Endothelial cell of umbilical vein (primary cell): ENCODE measurements around the gene USP31. TPM values are rescaled to one million over a fixed set of nuclear protein-coding genes. Genes with fewer than 3 reads are reported as not detected.

ENCODE experiments used
- BruUV-seq: library from RNA; stranded (reverse); fragments of 400-500 nt; replicated peaks from 2 replicates; lab custom pipeline; 2021; lab: Mats Ljungman, UMichigan
- CTCF ChIA-PET: fragments of 300-600, 350-600 bp; sonication (Branson Sonifier 250); formaldehyde crosslinking; loops from one replicate; lab custom pipeline; 2021; ENCODE audit warnings: antibody characterized with exemption, inconsistent platforms; lab: Charles Lee
- POLR2A ChIA-PET: fragments of 300-600, 350-600 bp; sonication (Branson Sonifier 250); formaldehyde crosslinking; loops from one replicate; lab custom pipeline; 2021; ENCODE audit warnings: antibody characterized with exemption, inconsistent platforms; lab: Charles Lee
- DNase-seq: peaks from one replicate; pipeline ENCODE4 v3.0.0-alpha.2; 2011; ENCODE audit warnings: low read depth, low spot score
- FAIRE-seq: peaks from 2 replicates; lab custom pipeline; 2011; peaks lifted over from hg19 to GRCh38; lab: Jason Lieb, UNC
- H2AFZ ChIP-seq: 2 replicates; pipeline ENCODE4 v1.6.0; 2012; ENCODE audit warnings: low read depth, low read length, control low read depth, inconsistent platforms
- H3K27ac ChIP-seq: 2 replicates; pipeline ENCODE4 v1.5.1; 2011; ENCODE audit warnings: low read depth, mild to moderate bottlenecking, control low read depth, low read length, moderate library complexity; ENCODE audit not compliant: insufficient read depth
- H3K27me3 ChIP-seq, 2 experiments: 2 replicates each; pipeline versions ENCODE4 v1.6.0 to v1.6.1; 2011; ENCODE audit warnings: low read length in 2 of 2, mixed read lengths in 1 of 2; ENCODE audit not compliant: control insufficient read depth in 2 of 2, insufficient read depth in 2 of 2
- H3K36me3 ChIP-seq, 2 experiments: 2 replicates in 1 of 2; 3 replicates in 1 of 2; pipeline ENCODE4 v1.5.1; 2011; ENCODE audit warnings: low read length in 2 of 2, mild to moderate bottlenecking in 1 of 2, moderate library complexity in 1 of 2; ENCODE audit not compliant: control insufficient read depth in 2 of 2, insufficient read depth in 2 of 2; ENCODE audit errors: extremely low read depth in 1 of 2
- H3K4me1 ChIP-seq: 3 replicates; pipeline ENCODE4 v1.5.1; 2011; ENCODE audit warnings: mild to moderate bottlenecking, low read length; ENCODE audit not compliant: control insufficient read depth, insufficient read depth; ENCODE audit errors: extremely low read depth
- H3K4me2 ChIP-seq: 2 replicates; pipeline ENCODE4 v1.6.1; 2011; ENCODE audit warnings: low read length, control low read depth, mixed read lengths; ENCODE audit not compliant: insufficient read depth
- H3K4me3 ChIP-seq, 3 experiments: fragments of 200-600 bp in 1 of 3; sonication (generic), shearing (Covaris generic) in 1 of 3; replicated peaks in 1 of 3; 2 replicates each; pipeline ENCODE4 v1.5.1; 2011 to 2016; ENCODE audit warnings: control low read depth in 3 of 3, low read length in 3 of 3, mild to moderate bottlenecking in 2 of 3, inconsistent platforms in 1 of 3, low read depth in 1 of 3, moderate library complexity in 1 of 3; ENCODE audit not compliant: insufficient read depth in 1 of 3
- H3K79me2 ChIP-seq: 2 replicates; pipeline ENCODE4 v1.6.0; 2012; ENCODE audit warnings: low read length, inconsistent platforms; ENCODE audit not compliant: control insufficient read depth, insufficient read depth
- H3K9ac ChIP-seq: replicated peaks from 2 replicates; pipeline ENCODE3; 2011; ENCODE audit warnings: low read length, control low read depth; ENCODE audit not compliant: insufficient read depth; ENCODE audit errors: extremely low read depth
- H3K9me1 ChIP-seq: replicated peaks from 3 replicates; pipeline ENCODE4 v1.6.0; 2011; ENCODE audit warnings: mild to moderate bottlenecking, low read length; ENCODE audit not compliant: control insufficient read depth, insufficient read depth; ENCODE audit errors: extremely low read depth
- H3K9me3 ChIP-seq: replicated peaks from 2 replicates; pipeline ENCODE4 v1.5.1; 2012; ENCODE audit warnings: low read length, inconsistent platforms; ENCODE audit not compliant: control insufficient read depth, insufficient read depth
- H4K20me1 ChIP-seq: replicated peaks from 2 replicates; pipeline ENCODE3; 2011; ENCODE audit warnings: mild to moderate bottlenecking, low read length; ENCODE audit not compliant: control insufficient read depth, insufficient read depth; ENCODE audit errors: extremely low read depth
- EZH2 ChIP-seq: IDR thresholded peaks from 2 replicates; pipeline ENCODE4 v1.6.1; 2012; ENCODE audit warnings: borderline replicate concordance, low read depth, mild to moderate bottlenecking, moderate library complexity, low read length, inconsistent platforms; ENCODE audit not compliant: severe bottlenecking
- FOS ChIP-seq: IDR thresholded peaks from 2 replicates; pipeline ENCODE4 v1.6.1; 2011; ENCODE audit warnings: mild to moderate bottlenecking, low read length, moderate library complexity, borderline replicate concordance; ENCODE audit not compliant: insufficient read depth
- GATA2 ChIP-seq: IDR thresholded peaks from 2 replicates; pipeline ENCODE4 v1.7.0; 2011; ENCODE audit warnings: low read depth, mild to moderate bottlenecking, moderate library complexity, mixed read lengths, low read length; ENCODE audit not compliant: insufficient read length, insufficient read depth
- JUN ChIP-seq: IDR thresholded peaks from 2 replicates; pipeline ENCODE4 v1.6.1; 2011; ENCODE audit warnings: borderline replicate concordance, low read depth; ENCODE audit not compliant: insufficient read length, insufficient read depth
- MYC ChIP-seq: IDR thresholded peaks from one replicate; pipeline ENCODE4 v1.6.1; 2011; ENCODE audit warnings: mild to moderate bottlenecking, low read depth, low read length
- POLR2A ChIP-seq: IDR thresholded peaks from 2 replicates; pipeline ENCODE4 v1.6.1; 2012; ENCODE audit warnings: low read depth, mild to moderate bottlenecking, control low read depth, low read length
- POLR2AphosphoS5 ChIP-seq: IDR thresholded peaks from 2 replicates; pipeline ENCODE4 v1.6.1; 2012; ENCODE audit warnings: low read depth, mild to moderate bottlenecking, control low read depth, low read length, moderate library complexity; ENCODE audit not compliant: insufficient read depth
- dilution Hi-C: fragments of 300-500 bp; cut with MboI; formaldehyde crosslinking; loops from one replicate; pipeline ENCODE4 v1.15.0; 2019; ENCODE audit warnings: low sequenced_read_pairs; ENCODE audit not compliant: extremely low pct_ligation_motif_present
- intact Hi-C: fragments of 100-400 bp; cut with micrococcal nuclease; formaldehyde crosslinking; loops from one replicate; pipeline ENCODE4 v1.10.0; 2022
- polyA plus RNA-seq, 4 experiments: library from polyadenylated mRNA; depleted of rRNA in 3 of 4; stranded (reverse) in 3 of 4; unstranded in 1 of 4; fragments of >200 nt; gene quantifications; 2 replicates each; pipeline versions ENCODE4 v1.2.1 to v1.2.3, GENCODE V29; 2011 to 2012; ENCODE audit warnings: missing spikeins in 1 of 4
- total RNA-seq: library from RNA; stranded (reverse); gene quantifications from 2 replicates; pipeline ENCODE4 v1.2.3, GENCODE V29; 2021
- TF ChIP-seq, protein P1 (sequence below): IDR thresholded peaks from 2 replicates; pipeline ENCODE4 v1.6.1; 2011; ENCODE audit not compliant: insufficient read depth, insufficient read length
- TF ChIP-seq, protein P2 (sequence below), 2 donors: IDR thresholded peaks; 1 replicate in 1 of 2; 2 replicates in 1 of 2; pipeline ENCODE4 v1.5.1; 2011; ENCODE audit warnings: low read length in 2 of 2, mild to moderate bottlenecking in 2 of 2, moderate library complexity in 2 of 2, control low read depth in 1 of 2, inconsistent platforms in 1 of 2, low read depth in 1 of 2; ENCODE audit not compliant: insufficient read depth in 1 of 2; ENCODE audit errors: extremely low read depth in 1 of 2

The USP31 gene
- total and polyA plus RNA-seq, 2 donors (not counting 3 experiments of a cell fraction or from before 2014, with no cell fraction given), result 14.5 to 42.4 TPM

DNA sequence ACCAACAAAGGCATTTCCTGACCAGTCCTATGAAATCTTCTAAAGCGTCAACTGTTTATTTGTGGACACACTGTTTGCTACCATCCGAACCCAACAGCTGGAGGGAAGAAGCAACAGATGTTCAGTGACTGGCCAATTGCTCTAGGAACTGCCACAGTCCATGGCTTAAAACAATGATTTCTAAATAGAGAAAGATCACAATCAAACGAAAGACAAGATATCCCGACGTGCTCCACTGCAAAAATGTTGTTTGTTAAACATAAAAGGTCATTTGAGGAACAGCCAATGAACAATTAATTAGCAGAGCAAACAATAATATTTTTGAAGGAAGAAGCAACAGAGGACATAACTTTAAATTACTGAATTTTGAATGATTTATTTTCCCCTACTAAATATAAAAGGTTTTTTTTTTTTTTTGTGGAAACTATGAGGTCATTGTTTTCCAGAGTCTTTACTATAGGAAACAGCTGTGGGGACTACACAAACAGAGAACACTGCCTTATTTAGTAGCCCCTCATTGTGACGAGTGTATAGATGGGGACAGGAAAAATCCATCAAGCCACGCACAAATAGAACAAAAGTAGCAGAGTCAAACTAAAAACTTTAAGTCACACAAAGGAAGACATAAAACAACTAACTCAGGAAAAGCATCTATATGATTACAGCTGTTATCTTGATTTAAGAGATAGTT, 17.2 kb downstream of the USP31 start:
- H2AFZ ChIP-seq, result no peak overlapping the region
- no peak for TF ChIP-seq FOS
- TF ChIP-seq GATA2, result peak; percentile 49
- TF ChIP-seq, protein P1, sequence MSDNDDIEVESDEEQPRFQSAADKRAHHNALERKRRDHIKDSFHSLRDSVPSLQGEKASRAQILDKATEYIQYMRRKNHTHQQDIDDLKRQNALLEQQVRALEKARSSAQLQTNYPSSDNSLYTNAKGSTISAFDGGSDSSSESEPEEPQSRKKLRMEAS, result no peak
- TF ChIP-seq JUN, result peak; percentile 87
- TF ChIP-seq POLR2A, result peak; percentile 31
- POLR2A ChIA-PET, result no interaction called here

DNA sequence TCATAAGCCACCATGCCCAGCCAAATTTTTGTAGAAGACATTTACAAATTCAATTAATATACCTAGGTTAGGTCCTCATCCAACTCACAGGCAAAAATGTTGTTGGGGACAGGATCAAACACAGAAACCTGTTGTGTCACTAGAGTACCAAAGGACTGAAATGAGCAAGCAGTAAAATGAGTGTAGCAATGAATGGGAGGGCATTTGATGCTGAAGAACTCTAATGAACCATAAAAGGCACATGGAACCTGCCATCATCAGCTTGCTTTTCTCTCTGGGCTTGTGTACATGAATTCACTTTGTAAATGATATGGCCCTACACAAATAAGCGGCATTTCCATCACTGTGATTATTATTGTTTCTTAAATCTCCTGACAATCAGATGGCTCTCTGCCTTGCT, 17.8 kb downstream of the USP31 start:
- TF ChIP-seq GATA2 (no peak), FOS (no peak), MYC (no peak), JUN (no peak), POLR2A (no peak), EZH2 (no peak), POLR2AphosphoS5 (no peak)
- TF ChIP-seq, protein P2, sequence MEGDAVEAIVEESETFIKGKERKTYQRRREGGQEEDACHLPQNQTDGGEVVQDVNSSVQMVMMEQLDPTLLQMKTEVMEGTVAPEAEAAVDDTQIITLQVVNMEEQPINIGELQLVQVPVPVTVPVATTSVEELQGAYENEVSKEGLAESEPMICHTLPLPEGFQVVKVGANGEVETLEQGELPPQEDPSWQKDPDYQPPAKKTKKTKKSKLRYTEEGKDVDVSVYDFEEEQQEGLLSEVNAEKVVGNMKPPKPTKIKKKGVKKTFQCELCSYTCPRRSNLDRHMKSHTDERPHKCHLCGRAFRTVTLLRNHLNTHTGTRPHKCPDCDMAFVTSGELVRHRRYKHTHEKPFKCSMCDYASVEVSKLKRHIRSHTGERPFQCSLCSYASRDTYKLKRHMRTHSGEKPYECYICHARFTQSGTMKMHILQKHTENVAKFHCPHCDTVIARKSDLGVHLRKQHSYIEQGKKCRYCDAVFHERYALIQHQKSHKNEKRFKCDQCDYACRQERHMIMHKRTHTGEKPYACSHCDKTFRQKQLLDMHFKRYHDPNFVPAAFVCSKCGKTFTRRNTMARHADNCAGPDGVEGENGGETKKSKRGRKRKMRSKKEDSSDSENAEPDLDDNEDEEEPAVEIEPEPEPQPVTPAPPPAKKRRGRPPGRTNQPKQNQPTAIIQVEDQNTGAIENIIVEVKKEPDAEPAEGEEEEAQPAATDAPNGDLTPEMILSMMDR (IDR thresholded peaks at IDR 0.05; ENCODE audit: extremely low read depth in 1 of 2, insufficient read depth in 1 of 2, low read depth in 1 of 2, low read length in 2 of 2), result no peak
- TF ChIP-seq, protein P1, result no peak
- intact Hi-C loops, result loop anchor here (5.0 kb wide), 1 partner anchor 939 kb away; no protein-coding TSS in a partner anchor
- H4K20me1 ChIP-seq, result no peaks in the 10 kb centered on the region
- H3K79me2 ChIP-seq, result peaks cover 61% of the 10 kb centered on the region
- H3K27ac ChIP-seq, result peak overlapping the region; percentile 97
- FAIRE-seq (no peak), DNase-seq (no peak)
- peak overlapping the region; percentile 86 for H3K9ac ChIP-seq
- H3K4me2 ChIP-seq, result peak overlapping the region; percentile 84
- no peaks in the 10 kb centered on the region for H3K9me3 ChIP-seq
- H3K27me3 ChIP-seq, result no peaks in the 10 kb centered on the region
- BruUV-seq, result TSS peak; percentile 37
- POLR2A ChIA-PET, result no interaction called here
- CTCF ChIA-PET, result interaction anchor here (1.0 to 1.7 kb wide), 2 partner anchors 9 to 70 kb away, joined by 3 to 4 read pairs; no protein-coding TSS in a partner anchor
- no peak overlapping the region for H2AFZ ChIP-seq
- H3K4me1 ChIP-seq, result peaks cover 45% of the 10 kb centered on the region
- H3K4me3 ChIP-seq, result peak overlapping the region in 1 of 3 experiments; percentile 28
- H3K36me3 ChIP-seq, result no peaks in the 10 kb centered on the region
- H3K9me1 ChIP-seq, result no peaks in the 10 kb centered on the region
- dilution Hi-C loops, result no loop called here

More for the DNA sequence above, 17.2 kb downstream of the USP31 start:
- no TSS peak for BruUV-seq
- Histone ChIP-seq H4K20me1 (no peaks in the 10 kb centered on the region), H3K27me3 (no peaks in the 10 kb centered on the region), H3K9ac (peak overlapping the region; percentile 86), H3K79me2 (peaks cover 61% of the 10 kb centered on the region), H3K4me2 (peak overlapping the region; percentile 84), H3K9me3 (no peaks in the 10 kb centered on the region), H3K36me3 (no peaks in the 10 kb centered on the region), H3K9me1 (no peaks in the 10 kb centered on the region), H3K27ac (peak overlapping the region; percentile 97), H3K4me3 (peak overlapping the region in 1 of 3 experiments; percentile 43), H3K4me1 (peaks cover 45% of the 10 kb centered on the region)
- CTCF ChIA-PET, result interaction anchor here (1.0 to 1.7 kb wide), 4 partner anchors 10 to 304 kb away, joined by 3 to 10 read pairs (median 6); partner anchors contain the start of gene USP31
- FAIRE-seq (peak; percentile 52), DNase-seq (peak; percentile 96)
- dilution Hi-C loops (no loop called here), intact Hi-C loops (loop anchor here (1.0 to 5.0 kb wide), 5 partner anchors 17 to 940 kb away; partner anchors contain the start of genes EARS2, SCNN1G, UBFD1 and USP31)
